Stomach (tissue), 9 donors: ENCODE measurements around the gene CTU1. TPM values are rescaled to one million over a fixed set of nuclear protein-coding genes. Genes with fewer than 3 reads are reported as not detected.

Source experiments
- DNase-seq, 2 donors: peaks; one replicate each; pipeline versions ENCODE4 v3.0.0 to v3.0.0-alpha.2; 2013 to 2019
- H3K27ac ChIP-seq, 5 donors: fragments of 200-600 bp in 4 of 5; sonication (generic) in 4 of 5; one replicate each; pipeline ENCODE4 v1.5.1; 2013 to 2019; ENCODE audit warnings: mild to moderate bottlenecking in 1 of 5, moderate library complexity in 1 of 5
- H3K27me3 ChIP-seq, 3 donors: fragments of 200-600 bp; sonication (generic); one replicate each; pipeline ENCODE4 v1.5.1; 2017 to 2019; ENCODE audit warnings: mixed run types in 1 of 3
- H3K36me3 ChIP-seq, 4 donors: fragments of 200-600 bp; sonication (generic); 1 replicate in 3 of 4; 2 replicates in 1 of 4; pipeline ENCODE4 v1.5.1; 2016 to 2019
- H3K4me1 ChIP-seq, 4 donors: fragments of 200-600 bp; sonication (generic); one replicate each; pipeline ENCODE4 v1.5.1; 2016 to 2019
- H3K4me3 ChIP-seq, 4 donors: fragments of 200-600 bp; sonication (generic) in 3 of 4; one replicate each; pipeline ENCODE4 v1.5.1; 2016 to 2019; ENCODE audit warnings: mild to moderate bottlenecking in 1 of 4
- H3K9me3 ChIP-seq, 4 donors: fragments of 200-600 bp; sonication (generic); one replicate each; pipeline ENCODE4 v1.5.1; 2016 to 2019
- CTCF ChIP-seq, 7 experiments: fragments of 450-650 bp in 4 of 7; fragments of 200-600 bp in 3 of 7; sonication (generic) in 3 of 7; IDR thresholded peaks; one replicate each; pipeline ENCODE4 v1.5.1; 2016 to 2019; ENCODE audit warnings: antibody characterized with exemption in 7 of 7, control low read depth in 2 of 7, mild to moderate bottlenecking in 1 of 7
- EP300 ChIP-seq: sonication (generic); formaldehyde crosslinking; IDR thresholded peaks from one replicate; pipeline ENCODE4 v1.6.1; 2017; ENCODE audit warnings: antibody characterized with exemption
- POLR2A ChIP-seq, 4 donors: fragments of 450-650 bp; IDR thresholded peaks; one replicate each; pipeline ENCODE4 v1.6.1; 2016; ENCODE audit warnings: antibody characterized with exemption in 4 of 4, control low read depth in 2 of 4, mild to moderate bottlenecking in 1 of 4, moderate library complexity in 1 of 4
- POLR2AphosphoS5 ChIP-seq, 3 donors: sonication (generic); formaldehyde crosslinking; IDR thresholded peaks; one replicate each; pipeline ENCODE4 v1.6.1; 2016; ENCODE audit warnings: antibody characterized with exemption in 3 of 3
- WGBS, 5 donors: extraction: QIAGEN DNeasy Blood & Tissue Kit in 3 of 5; methylation state at CpG; one replicate each; pipeline versions ENCODE4 v1.1.5 to v1.1.7; 2013 to 2018; 5-methylcytosine and 5-hydroxymethylcytosine counted together
- intact Hi-C: fragments of 100-400 bp; cut with DNase I; formaldehyde crosslinking; loops from one replicate; pipeline ENCODE4 v1.15.1; 2023; ENCODE audit warnings: low total_unique reads
- polyA plus RNA-seq, 3 donors: library from polyadenylated mRNA; stranded (reverse); fragments of 200-250 nt; gene quantifications; one replicate each; pipeline ENCODE4 v1.2.3, GENCODE V29; 2013
- total RNA-seq, 5 donors: library from RNA; depleted of rRNA; stranded (reverse); fragments of >200 nt; gene quantifications; one replicate each; pipeline versions ENCODE4 v1.1.0 to v1.2.3, GENCODE V29; 2014 to 2016
- donor health status: healthy with polysubstance abuse.
- donor health status: Bipolar disorder and iron deficiency.
- donor health status: healthy.

Gene CTU1
- total and polyA plus RNA-seq, 8 donors: 0.58 to 47.3 (median 4.0) TPM

- DNase-seq: no peak
- no peaks in the 10 kb centered on the region for H3K9me3 ChIP-seq
- no peak overlapping the region for H3K27ac ChIP-seq
- H3K27me3 ChIP-seq: no peaks in the 10 kb centered on the region
- TF ChIP-seq CTCF (IDR thresholded peaks at IDR 0.05) (no peak), EP300 (no peak), POLR2A (IDR thresholded peaks at IDR 0.05) (no peak), POLR2AphosphoS5 (IDR thresholded peaks at IDR 0.05) (no peak)
- H3K4me1 ChIP-seq: peaks cover 0 to 29% (median 14%) of the 10 kb centered on the region in 4 donors
- WGBS, 5 donors: 69 to 81% (median 76%) methylated on average over 22 of the region's 22 CpGs
- intact Hi-C loops: loop anchor here (2.0 kb wide), 1 partner anchor 75 kb away; the partner anchor contains the start of gene KLK10
- H3K36me3 ChIP-seq: peaks cover 0 to 10% (median 8%) of the 10 kb centered on the region in 4 donors
- H3K4me3 ChIP-seq: no peak overlapping the region
Measured at GRCh38 chr19:51093510-51094345, 14.5 kb downstream of the CTU1 start.

DNA sequence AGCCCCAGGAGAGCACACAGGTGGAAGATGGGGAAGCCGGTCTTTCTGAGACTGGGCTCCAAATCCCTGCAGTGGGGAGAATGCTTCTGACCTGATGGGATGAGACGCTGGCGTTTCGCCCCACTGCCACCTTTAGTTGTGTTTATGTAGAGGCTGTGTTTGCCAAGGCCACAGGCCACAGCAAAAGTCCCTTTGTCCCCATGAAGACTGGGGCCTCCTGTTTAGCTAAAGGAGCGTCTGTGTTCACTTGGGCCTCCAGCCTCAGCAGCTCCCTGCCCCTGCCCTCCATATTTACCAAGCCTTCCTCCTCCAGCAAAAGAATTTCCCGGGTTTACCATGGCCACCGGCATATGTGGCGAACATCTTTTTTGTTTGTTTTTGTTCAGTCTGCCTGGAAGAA, 15.1 kb downstream of the CTU1 start:
- intact Hi-C loops: no loop called here
- WGBS, 5 donors: 51 to 57% (median 52%) methylated on average over 8 of the region's 8 CpGs
- no peaks in the 10 kb centered on the region for H3K9me3 ChIP-seq
- H3K27ac ChIP-seq: no peak overlapping the region
- peaks cover 0 to 29% (median 14%) of the 10 kb centered on the region in 4 donors for H3K4me1 ChIP-seq
- H3K4me3 ChIP-seq: no peak overlapping the region
- no peaks in the 10 kb centered on the region for H3K27me3 ChIP-seq
- TF ChIP-seq CTCF (IDR thresholded peaks at IDR 0.05): no peak
- no peak for TF ChIP-seq POLR2AphosphoS5 (IDR thresholded peaks at IDR 0.05)
- TF ChIP-seq EP300: no peak
- no peak for TF ChIP-seq POLR2A (IDR thresholded peaks at IDR 0.05)
- H3K36me3 ChIP-seq: peaks cover 0 to 6% (median 5%) of the 10 kb centered on the region in 4 donors
- DNase-seq: no peak

- TF ChIP-seq EP300 (no peak), CTCF (IDR thresholded peaks at IDR 0.05) (no peak), POLR2AphosphoS5 (IDR thresholded peaks at IDR 0.05) (no peak), POLR2A (IDR thresholded peaks at IDR 0.05) (no peak)
- intact Hi-C loops: no loop called here
- 43 to 59% (median 50%) methylated on average over 16 of the region's 16 CpGs for WGBS, 5 donors
- no peak overlapping the region for H3K4me3 ChIP-seq
- H3K27ac ChIP-seq: no peak overlapping the region
- H3K36me3 ChIP-seq: no peaks in the 10 kb centered on the region
- H3K9me3 ChIP-seq: no peaks in the 10 kb centered on the region
- H3K4me1 ChIP-seq: peaks cover 0 to 26% (median 14%) of the 10 kb centered on the region in 4 donors
- DNase-seq: no peak
- H3K27me3 ChIP-seq: no peaks in the 10 kb centered on the region
Measured at GRCh38 chr19:51091895-51092873, 16.0 kb downstream of the CTU1 start.

GRCh38 chr19:51091126-51091525, 17.1 kb downstream of the CTU1 start:
- WGBS, 5 donors: 85 to 93% (median 88%) methylated on average over 10 of the region's 10 CpGs
- Histone ChIP-seq H3K36me3 (no peaks in the 10 kb centered on the region), H3K4me3 (no peak overlapping the region), H3K9me3 (no peaks in the 10 kb centered on the region), H3K27me3 (no peaks in the 10 kb centered on the region), H3K4me1 (peaks cover 0 to 19% (median 9%) of the 10 kb centered on the region in 4 donors), H3K27ac (no peak overlapping the region)
- intact Hi-C loops: no loop called here
- TF ChIP-seq EP300 (no peak), CTCF (IDR thresholded peaks at IDR 0.05) (no peak), POLR2A (IDR thresholded peaks at IDR 0.05) (no peak)
- DNase-seq: no peak
